Erythroblast (primary cell): ENCODE measurements around the gene EYS.

Experiments used
- GATA1 ChIP-seq: IDR thresholded peaks from 2 replicates; pipeline ENCODE4 v1.6.1; 2011; ENCODE audit warnings: low read depth, mild to moderate bottlenecking, control low read depth, low read length, moderate library complexity
- POLR2A ChIP-seq: IDR thresholded peaks from 2 replicates; pipeline ENCODE4 v1.6.1; 2011; ENCODE audit warnings: mild to moderate bottlenecking, low read length

DNA sequence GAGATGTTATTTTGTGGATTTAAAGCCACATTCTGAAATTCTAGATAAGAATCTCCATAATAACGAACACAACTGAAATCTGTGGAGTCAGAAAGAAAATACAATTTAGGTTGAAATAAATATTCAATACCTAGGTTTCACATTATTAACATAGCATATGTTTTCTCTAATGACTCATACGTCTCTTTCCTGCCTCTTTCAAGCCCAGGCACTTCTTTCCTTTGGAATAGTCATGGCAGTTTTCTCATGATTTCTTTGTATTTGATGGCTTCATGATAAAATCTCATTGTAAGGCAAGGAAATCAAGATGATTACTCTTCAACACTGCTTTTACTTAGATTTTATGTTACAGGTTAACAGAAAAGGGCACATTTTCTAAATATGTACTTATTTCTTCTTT is 1267.8 kb downstream of the EYS start:
- TF ChIP-seq POLR2A (no peak), GATA1 (no peak)
